ENCODE results near the gene FRMD4A.
"Not testable (repeated sequence)": the region's sequence is repeated elsewhere in the genome, so short reads cannot be mapped to it uniquely, and the experiment has no call there.

Gene FRMD4A

DNA sequence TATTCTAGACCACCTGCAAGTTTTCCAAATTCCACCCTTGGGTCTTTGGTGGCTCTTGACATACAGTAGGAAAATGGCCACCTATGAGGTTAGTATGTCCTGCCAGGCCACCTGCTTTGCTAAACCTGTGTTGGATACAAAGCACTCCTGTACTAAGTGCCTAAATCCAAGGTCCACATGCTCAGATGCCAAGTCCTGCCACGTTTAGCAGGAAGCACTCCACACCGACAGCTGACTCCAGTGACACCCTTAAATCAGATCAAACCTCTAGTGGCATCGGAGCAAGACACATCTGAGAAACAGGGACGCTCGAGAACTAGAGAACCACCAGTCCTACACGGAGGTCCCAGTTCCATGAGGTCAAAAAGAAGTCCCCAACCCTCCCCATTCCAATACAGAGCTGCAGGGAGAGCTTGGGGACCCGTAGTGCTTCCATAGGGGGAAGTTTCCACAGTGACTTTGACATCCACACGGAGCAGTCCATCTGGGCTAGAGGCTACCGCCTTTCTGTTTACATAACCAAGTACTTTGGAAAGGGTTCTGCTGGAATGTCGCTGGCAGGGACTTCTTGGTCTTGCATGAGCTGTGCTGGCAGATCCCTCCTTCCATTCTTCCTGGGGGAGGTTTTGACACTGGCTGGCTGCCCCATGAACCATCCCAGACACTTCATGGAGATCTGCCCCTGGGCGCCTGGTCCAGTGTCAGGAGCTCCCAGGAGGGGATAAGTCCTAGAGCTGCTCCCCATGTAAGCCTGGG, 453.4 kb downstream of the FRMD4A start:
- peak; percentile 44 for DNase-seq (ENCODE audit: low spot score)

DNA sequence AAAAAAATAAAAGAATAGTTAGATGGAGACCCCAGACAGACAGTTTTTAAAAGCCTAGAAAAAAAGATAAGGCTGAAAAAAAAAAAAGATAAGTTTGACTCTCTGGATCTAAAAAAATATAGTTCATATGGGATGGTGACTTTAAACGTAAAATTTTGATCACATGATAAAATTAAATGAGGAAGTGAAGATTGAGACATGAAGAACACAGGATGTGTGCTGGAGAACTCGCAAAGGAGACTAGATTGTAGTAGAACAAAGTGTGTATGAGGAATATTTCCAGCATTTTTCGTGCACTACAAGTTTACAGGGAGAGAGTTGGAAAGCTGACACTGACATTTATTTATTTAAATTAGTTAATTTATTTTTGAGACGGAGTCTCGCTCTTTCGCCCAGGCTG, 457.5 kb downstream of the FRMD4A start:
- no peak for DNase-seq (ENCODE audit: low spot score)

DNA sequence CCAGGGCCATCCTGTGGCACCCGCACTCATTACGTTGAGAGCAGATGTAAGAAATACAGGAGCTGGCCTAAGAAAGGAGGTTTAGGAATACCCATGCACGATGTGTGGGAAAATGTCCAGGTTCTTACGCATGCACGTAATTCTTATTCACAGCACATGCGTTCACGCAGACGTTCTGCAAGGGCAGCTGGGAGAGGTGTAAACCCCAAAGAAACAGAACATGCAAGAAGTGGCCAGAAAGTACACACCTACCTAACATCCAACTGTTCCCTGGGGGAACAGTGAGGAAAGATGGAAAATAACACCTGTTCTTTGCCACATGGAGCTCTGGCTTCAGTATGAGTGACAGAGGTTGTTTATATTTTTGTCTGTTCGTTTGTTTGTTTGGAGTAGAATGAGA, 458.3 kb downstream of the FRMD4A start:
- no peak for DNase-seq (ENCODE audit: low spot score)

DNA sequence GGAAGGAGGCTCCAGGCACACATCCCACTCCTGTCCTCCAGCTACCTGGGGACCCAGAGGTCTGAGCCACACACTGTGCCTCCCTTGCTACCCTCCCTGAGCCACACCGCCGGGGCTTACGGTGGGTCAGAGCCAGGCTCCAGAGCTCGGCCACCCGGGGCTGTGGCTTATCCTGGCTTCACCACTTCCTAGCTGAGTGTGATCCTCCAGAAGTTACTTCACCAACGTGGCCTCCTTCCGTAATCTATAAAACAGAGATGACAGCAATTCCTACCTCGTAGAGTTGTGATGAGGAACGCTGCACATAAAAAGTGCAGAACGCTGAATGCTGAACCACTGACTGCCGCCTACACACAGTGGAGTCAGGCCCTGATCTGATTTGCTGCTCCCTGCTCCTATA, 458.9 kb downstream of the FRMD4A start:
- DNase-seq (ENCODE audit: low spot score), result no peak

DNA sequence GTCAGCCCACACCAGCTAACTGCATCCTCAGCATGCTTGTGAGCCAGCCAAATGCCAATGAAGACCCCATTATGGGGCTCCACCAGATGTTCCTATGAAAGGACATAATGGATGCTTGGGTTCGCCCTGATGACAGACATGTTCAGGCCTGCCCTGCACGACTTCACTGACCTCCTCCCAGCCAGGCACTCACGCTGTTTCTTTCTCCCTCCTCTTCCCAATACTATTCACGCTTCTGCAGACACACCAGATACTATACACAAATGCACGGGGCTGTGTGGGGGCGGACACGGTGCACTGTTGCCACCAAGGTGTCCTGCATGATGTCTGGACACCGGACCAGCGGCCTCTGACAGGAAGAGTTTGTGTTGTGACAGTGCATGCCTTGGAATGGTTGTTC, 459.7 kb downstream of the FRMD4A start:
- DNase-seq (ENCODE audit: low spot score), result no peak

DNA sequence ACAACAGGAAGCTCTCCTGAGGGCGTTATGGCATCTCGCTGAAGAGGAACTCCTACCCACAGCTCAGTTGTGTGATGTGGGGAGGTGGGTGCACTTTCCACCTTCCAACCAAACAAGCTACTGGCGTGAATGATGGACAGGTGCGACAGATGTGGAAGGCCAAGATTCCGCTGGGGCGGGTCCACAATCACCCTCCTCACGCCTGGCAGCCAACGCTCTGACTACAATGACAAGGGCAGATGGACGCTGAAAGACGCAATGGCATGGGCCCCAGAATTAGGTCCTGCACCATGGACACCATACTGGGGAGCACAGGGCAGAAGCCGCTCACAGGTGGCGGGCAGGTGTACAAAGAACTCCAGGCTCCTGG, 461.4 kb downstream of the FRMD4A start:
- DNase-seq (ENCODE audit: low spot score), result no peak

DNA sequence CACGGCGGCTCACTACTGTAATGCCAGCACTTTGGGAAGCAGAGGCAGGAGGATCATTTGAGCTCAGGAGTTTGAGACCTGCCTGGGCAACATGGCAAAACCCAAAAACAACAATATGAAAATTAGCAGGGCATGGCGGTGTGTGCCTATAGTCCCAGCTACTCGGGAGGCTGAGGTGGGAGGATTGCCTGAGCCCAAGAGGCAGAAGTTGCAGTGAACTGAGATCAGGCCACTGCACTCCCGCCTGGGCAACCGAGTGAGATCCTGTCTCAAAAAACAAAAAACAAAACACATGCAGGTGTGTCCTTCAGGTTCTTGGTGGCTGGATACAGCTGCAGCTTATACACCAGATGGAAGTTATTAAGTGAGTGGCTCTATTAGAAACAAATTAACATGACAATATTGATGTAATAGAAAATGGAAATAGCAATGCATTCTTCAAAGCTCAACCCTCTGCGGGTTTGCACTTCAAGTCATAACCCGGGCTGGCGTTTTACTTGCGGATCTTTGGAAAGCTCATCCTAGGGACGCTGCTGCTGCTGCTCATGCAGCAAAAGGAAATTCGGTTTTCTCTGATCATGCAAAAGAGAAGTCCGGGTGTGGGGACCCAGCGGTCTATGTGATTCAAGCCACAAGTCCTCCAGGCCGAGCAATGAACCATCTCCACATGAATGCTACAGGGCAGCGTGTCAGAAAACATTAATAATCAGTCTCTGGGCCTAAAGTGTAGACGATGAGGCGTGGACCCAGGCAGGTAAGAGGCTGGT, 462.0 kb downstream of the FRMD4A start:
- DNase-seq (ENCODE audit: low spot score), result no peak

DNA sequence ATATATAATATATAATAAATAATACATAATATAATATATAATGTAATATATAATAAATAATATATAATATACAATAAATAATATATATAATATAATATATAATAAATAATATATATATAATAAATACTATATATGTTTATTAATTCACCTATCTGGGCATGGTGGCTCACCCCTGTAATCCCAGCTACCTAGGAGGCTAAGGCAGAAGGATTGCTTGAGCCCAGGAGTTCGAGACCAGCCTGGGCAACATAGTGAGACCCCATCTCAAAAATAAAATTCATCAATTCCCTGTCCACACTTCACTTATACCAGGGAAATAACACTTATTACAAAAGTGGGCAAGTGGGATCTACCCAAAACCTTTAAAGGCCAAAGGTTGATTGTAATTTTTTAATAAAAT, 462.9 kb downstream of the FRMD4A start:
- DNase-seq (ENCODE audit: low spot score), result no peak

DNA sequence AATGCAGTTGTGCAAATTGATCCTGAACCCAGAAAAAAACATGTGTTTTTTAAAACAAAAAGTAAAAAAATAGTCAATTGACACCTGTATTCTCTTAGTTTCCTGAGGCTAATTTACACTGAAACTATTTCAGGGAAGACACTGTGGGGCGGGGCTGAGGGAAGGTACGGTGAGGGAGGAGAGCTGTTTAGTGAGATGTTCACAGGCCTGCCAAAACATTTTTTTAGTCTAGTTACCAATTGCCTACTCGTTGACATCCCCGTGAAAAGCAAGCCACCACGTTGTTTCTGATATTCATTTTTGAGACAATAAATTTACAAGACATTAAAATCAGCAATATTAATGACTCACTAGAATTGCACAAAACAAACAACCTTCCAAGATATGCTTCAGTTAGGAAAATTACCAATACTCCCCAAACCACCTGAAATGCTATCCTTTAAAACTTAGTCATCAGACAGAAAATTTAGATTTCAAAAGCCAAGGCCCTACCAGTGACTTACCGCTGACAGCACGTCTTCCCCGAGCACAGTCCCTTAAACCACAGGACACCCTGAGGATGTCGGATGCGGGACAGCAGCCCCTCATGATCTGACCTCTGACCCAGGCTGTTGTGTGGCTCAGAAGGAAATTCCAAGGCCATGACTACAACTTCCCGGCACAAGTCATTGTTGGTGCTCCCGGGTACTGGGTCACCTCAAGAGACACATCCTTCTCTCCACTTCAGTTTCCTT, 464.8 kb downstream of the FRMD4A start:
- DNase-seq (ENCODE audit: low spot score), result peak; percentile 85

DNA sequence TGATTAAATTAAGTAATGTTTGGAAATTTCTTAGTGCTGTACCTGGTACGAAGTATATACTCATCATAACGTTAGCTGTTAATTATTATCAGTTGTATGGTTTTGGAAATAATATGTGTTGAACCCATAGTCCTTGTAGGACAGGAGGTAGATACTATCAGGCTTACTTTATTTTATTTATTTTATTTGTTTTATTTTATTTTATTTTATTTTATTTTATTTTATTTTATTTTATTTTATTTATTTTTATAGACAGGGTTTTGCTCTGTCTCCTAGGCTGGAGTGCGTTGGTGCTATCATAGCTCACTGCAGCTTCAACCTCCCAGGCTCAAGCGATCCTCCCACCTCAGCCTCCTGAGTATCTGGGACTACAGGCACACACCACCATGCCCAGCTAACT, 465.5 kb downstream of the FRMD4A start:
- DNase-seq (ENCODE audit: low spot score), result not testable (repeated sequence)

DNA sequence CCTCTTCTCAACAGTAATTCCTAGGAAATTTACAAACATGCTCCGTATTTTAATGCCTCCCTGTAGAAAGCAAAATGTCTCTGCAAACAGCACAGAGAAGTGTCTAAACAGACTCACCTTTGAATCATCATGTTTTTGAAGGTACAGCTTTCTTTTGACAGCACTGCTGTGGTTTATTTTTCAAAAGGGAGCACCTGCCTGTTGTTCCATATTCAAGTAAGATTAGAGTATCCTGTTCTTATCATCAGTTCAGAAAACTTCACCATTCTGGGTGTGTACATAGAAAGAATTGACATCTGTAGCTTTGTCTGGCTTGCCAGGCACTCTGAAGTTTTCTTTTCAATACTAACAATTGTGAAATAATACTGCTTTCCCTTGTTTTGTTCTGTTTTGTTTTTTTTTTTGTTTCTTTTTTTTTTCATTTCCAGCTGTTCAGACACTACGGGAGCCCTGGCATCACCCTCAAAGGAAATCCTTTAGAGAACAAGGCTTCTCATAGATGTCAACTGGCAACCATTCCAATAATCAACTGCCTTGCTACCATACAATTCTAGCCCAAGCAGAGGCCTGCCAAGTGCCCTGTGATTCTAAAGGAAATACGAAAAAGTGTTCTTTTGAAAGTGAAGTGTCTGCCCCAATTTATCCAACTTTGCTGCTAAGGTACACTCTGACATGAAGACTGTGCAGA, 468.0 kb downstream of the FRMD4A start:
- DNase-seq (ENCODE audit: low spot score), result no peak

DNA sequence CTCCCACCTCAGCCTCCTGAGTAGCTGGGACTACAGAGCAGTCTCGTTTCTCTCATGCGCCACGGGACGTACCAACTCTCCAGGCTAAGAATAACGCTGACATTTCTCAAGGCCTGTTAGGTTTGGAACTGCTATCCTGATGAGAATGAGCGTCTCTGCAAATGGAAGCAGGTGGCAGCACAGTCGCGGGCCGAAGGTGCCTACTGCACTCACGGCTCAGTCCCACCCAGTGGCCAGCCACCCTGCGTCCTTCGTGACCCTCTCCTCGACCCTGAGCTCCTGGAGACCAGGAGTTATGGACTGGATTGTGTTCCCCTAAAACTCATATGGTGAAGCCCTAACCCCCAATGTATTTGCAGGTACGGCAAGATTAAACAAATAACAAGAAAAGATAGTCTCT, 469.8 kb downstream of the FRMD4A start:
- DNase-seq (ENCODE audit: low spot score), result no peak

DNA sequence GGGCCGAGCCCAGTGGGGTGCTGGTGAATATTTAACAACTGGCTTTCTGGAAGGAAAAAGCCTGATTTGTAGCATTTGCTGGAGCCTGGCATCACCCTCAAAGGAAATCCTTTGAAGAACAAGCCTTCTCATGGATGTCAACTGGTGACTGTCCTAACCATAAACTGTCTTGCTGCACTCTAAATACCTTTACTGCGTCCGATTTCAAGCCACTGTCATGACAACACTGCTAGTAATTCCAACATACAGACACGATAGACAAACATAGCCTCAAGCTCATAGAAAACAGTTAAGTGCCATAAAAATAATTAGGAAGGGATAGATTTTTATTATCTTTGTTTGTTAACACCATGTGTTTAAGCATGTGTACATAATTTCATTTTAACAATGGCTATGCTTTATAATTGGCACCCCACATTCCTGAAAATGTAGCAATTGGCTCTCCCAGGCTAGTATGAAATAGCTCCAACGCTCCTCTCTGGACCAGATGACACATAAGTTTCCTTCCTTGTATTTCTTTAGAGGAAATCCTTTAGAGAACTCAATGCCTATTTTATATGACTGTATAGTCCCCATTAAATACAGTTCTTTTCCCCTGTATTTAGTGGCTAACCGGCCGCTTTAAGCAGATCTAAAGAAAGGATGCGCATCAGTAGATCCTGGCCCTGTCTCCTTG, 470.6 kb downstream of the FRMD4A start:
- DNase-seq (ENCODE audit: low spot score), result no peak

DNA sequence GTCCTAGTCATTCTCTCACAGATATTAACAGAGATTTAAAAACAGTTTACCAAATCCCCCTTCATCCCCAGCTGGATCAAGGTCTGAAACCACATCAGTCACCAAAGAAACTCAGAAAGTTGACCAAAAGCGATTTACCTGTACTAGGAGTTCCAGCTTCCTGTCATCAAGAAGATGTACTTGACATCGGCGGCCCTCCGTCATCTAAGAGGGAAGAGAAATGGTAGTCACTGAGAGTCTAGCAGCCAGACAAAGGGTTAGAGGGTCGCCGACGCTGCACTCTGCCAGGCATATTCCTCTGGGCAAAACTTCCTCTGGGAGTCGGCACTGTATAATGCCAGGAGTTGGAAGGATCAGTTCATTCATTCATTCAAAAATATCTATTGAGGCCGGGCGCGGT, 472.0 kb downstream of the FRMD4A start:
- no peak for DNase-seq (ENCODE audit: low spot score)

DNA sequence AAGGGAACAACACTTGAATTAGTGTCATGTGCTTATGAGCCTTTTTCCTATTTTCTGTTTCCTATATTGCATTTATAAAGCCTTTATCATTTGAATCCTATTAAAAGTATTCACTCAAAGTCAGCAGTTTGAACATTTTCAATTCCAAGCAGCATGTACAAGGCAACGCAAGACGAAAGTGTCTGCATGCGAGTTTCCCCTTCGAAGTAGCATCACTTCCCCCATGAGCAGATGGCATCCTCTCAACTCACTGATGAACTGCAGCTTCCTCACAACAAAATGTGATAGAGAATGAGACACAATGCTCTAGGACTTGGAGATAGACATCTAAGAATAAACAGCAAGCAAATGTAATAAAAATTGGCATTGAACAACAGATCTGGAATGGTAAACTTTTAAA, 473.3 kb downstream of the FRMD4A start:
- no peak for DNase-seq (ENCODE audit: low spot score)

DNA sequence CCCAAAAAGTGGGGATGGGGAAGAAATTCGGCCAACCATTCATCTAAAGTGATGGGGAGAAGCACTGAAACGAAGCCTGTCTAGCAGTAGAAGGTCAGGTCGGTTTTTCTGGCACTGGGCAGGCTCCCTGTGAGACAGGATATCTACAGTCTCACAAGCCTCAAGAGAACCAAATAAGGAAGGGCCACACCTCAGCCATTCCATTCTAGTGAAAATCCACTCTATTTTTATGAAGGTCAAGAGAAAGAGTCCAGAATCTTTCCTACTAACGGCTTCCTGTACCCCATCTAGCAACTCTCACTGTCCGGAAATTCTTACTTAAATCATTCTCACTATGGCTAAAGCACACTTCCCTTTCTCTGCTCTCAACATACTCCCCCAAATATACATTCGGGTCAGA, 476.9 kb downstream of the FRMD4A start:
- DNase-seq (ENCODE audit: low spot score), result no peak

DNA sequence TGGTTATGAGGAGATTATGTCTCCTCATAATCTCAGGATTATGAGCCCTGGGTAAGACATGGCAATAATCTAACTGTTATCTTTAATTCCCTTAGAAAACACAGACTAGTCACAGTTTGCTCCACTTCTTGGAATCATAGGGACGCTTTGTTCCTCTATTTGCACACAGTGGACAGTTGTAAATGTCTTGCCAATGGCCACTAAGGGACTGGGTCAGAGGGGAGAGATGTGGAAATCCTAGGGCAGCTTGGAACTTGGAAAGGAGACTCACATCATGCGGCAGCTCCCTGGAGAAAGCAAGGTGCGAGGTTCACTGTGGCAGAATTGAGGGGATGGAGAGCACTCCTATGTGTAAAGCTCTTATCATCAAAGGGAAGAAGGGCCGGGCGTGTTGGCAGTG, 477.9 kb downstream of the FRMD4A start:
- DNase-seq (ENCODE audit: low spot score), result no peak

DNA sequence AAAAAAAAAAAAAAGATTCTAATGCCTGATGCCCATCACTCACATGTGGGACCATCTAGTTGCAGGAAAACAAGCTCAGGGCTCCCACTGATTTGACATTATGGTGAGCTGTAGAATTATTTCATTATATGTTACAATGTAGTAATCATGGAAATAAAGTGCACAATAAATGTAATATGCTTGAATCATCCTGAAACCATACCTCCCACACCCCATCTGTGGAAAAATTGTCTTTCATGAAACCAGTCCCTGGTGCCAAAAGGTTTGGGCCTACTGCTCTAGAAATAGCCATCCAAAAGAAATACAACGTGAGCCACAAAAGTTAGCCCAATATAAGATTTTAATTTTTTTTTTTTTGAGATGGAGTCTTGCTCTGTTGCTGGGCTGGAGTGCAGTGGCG, 478.8 kb downstream of the FRMD4A start:
- no peak for DNase-seq (ENCODE audit: low spot score)

DNA sequence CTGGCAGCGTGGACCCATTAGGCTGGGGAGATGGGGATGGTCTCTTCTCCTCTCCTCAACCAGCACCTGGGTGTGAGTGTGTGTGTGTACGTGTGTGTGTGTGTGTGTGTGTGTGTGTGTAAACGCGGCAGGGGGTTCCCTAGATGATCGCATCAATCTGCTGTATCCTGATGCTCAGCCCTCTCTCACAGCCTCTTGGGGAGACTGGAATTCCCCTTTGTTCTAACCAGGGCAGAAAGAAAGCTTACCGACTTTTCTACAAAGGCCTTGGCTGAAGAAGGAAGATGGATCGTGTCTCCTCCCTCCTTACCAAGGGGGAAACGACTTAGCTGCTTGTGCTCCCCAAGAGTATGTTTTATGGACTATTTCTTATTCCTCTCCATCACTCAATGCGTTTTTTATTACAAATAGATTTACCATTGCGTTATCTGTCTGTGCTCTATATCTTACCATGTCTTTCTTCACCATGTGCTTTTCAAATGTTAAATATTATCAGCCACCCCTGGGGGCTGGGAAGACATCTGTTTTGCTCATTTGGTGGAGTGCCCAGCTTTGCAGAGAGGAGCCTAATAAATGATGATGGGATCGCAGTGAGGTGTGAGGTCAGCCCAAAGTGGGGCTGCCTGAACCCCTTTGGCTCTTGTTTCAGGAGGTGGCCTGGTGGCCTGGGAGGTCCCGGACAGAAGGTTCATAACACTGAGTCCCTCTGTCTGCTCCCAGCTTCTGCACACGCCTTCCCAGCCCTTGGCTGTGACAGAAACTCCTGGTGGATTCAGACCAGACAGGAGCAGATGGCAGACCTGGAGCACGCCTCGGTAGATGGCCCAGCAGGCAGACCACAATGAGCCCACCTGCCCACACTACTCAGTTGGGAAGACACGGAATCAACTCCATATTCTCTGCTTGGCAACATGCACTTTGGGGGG, 481.9 kb downstream of the FRMD4A start:
- DNase-seq (ENCODE audit: low spot score), result no peak

DNA sequence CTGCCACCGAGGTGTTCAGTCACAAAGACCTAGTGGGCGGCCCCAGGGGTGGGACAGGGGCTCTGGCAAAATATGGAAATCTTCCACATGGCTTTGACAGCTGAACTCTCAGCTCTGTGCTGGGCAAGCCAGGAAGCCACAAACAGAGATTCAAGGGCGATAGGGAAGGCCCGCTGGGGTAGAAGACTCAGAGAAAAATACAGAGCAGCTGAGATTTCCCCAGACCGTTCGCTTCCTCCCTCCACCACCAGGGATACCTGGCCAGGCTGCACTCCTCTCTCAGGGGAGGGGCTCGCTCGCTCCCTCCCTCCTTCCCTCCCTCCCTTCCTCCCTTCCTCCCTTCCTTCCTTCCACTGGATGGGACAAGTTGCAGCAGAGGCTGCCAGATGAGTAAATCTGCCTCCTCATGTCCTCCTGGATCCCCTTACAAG, 483.5 kb downstream of the FRMD4A start:
- no peak for DNase-seq (ENCODE audit: low spot score)

DNA sequence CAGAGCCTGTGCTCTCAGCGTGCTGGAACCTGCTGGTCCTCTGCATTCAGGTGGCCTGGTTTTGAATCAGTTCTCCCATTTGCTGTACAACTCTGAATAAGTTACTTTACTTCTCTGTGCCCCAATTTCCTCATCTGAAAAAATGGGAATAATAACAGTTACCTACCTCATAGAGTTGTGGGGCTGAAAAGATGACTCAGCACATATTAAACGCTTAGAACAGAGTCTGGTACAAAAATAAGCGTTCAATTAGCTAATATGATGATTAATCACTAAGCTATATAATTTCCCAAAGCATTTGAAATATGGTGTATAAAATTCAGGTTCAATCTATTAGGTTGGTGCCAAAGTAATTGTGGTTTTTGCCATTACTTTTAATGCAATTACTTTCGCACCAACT, 484.8 kb downstream of the FRMD4A start:
- no peak for DNase-seq (ENCODE audit: low spot score)
